HG03342 (cell line): ENCODE results near the gene CES3.
A peak's percentile ranks its signal among the peaks of the same experiment; 100 is the strongest.

Experiments used
- ATAC-seq: cut with Tn5 transposase; IDR thresholded peaks from one replicate; pipeline ENCODE4 v1.9.1; 2021; ENCODE audit warnings: mild to moderate bottlenecking, moderate library complexity; ENCODE audit not compliant: unreplicated experiment

CES3 gene

GRCh38 chr16:66961065-66961744, at the start of gene CES3:
TSS of gene CES3 (plus strand) at chr16:66961266. CDS start at chr16:66961308, 42 bp downstream.
- ATAC-seq, result peak; percentile 77

- ATAC-seq, result no peak
These were observed 49.3 kb upstream of the CES3 start for GRCh38 chr16:66911801-66912200.

- no peak for ATAC-seq
These were observed 48.0 kb upstream of the CES3 start for GRCh38 chr16:66913081-66913480.

GRCh38 chr16:66913711-66914110, 47.4 kb upstream of the CES3 start:
- ATAC-seq, result no peak

- no peak for ATAC-seq
These were observed 46.5 kb upstream of the CES3 start for GRCh38 chr16:66914541-66914940.

- no peak for ATAC-seq
These were observed 46.0 kb upstream of the CES3 start for GRCh38 chr16:66915041-66915440.

- ATAC-seq, result no peak
These were observed 44.5 kb upstream of the CES3 start for GRCh38 chr16:66916518-66916917.

- ATAC-seq, result no peak
These were observed 43.3 kb upstream of the CES3 start for GRCh38 chr16:66917741-66918140.

- no peak for ATAC-seq
These were observed 42.7 kb upstream of the CES3 start for GRCh38 chr16:66918355-66918754.

GRCh38 chr16:66918803-66919568, 42.1 kb upstream of the CES3 start, which contains the start of gene CDH16:
TSS of gene CDH16 (minus strand) at chr16:66918885. CDS start at chr16:66918065, 820 bp downstream.
- ATAC-seq, result no peak

- no peak for ATAC-seq
These were observed 41.3 kb upstream of the CES3 start for GRCh38 chr16:66919569-66920298.

GRCh38 chr16:66920299-66920590, 40.8 kb upstream of the CES3 start:
- ATAC-seq, result no peak

- no peak for ATAC-seq
These were observed 40.0 kb upstream of the CES3 start for GRCh38 chr16:66920924-66921680.

GRCh38 chr16:66921729-66922450, 39.2 kb upstream of the CES3 start:
- no peak for ATAC-seq

GRCh38 chr16:66923247-66923731, 37.8 kb upstream of the CES3 start:
- no peak for ATAC-seq

- no peak for ATAC-seq
These were observed 37.2 kb upstream of the CES3 start for GRCh38 chr16:66923866-66924265.

- ATAC-seq, result no peak
These were observed 36.3 kb upstream of the CES3 start for GRCh38 chr16:66924527-66925321.

- no peak for ATAC-seq
These were observed 35.7 kb upstream of the CES3 start, which contains the start of gene RRAD for GRCh38 chr16:66925322-66925840. TSS of gene RRAD (minus strand) at chr16:66925535. CDS start at chr16:66925179, 356 bp downstream.
